Astrocyte of the hippocampus (primary cell): Measurements from ENCODE around the gene PEAK3.
A peak's percentile ranks its signal among the peaks of the same experiment; 100 is the strongest.

ENCODE experiments used
- DNase-seq: peaks from one replicate; pipeline ENCODE4 v3.0.0; 2011; ENCODE audit warnings: low read depth, low spot score

The PEAK3 gene, protein sequence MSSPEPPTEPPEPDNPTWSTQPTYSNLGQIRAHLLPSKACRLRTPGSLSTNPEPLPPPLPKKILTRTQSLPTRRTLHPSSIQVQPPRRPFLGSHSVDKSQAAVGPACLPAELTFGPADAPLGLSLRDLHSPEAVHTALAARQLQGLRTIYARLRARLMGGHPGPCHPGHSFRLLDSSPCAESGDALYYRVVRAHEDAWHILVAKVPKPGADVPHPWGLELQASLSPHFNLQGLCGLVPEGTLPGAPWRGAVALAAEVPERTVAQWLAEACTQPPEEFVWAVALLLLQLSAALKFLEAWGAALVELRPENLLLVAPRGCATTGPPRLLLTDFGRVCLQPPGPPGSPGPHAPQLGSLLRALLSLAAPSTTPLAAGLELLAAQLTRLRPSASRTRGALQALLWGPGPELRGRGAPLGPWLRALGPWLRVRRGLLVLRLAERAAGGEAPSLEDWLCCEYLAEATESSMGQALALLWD

DNA sequence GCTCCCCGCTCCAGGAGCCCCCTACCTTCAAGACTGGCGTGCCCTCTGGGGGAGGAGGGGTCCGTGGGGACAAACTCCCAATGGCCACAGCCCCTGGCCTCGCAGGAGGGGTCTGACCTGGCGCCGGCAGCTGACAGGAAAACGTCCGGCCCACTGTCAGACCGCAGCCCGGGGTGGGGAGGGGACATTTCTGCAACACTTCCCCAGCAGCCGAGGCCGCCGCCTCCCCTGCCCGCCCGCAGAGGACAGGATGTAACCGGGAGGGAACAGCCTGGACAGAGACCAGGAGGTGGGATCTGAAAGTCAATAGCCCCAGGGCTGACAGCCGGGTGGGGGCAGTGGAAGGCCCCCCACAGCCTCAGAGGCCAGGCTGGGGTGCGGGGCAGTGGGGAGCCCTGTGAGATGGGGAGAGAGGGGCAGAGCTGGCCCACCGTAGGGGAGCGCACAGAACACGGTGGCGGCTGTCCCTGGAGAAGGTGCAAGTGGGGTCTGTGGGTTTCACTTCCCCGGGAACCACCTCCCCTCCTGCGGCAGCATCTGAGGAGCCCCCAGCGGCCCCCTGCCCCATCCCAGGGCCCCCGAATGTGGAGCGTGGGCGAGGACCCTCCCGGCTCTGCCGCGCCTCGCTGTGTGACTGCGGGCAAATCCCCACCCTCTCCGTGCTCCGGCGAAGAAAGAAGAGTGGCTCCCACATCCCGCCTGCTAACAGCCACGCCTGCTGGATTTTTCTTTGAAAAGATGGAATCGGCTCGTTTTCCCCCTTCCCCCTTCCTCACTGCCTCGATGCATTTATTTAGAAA lies at the start of gene PEAK3:
PEAK3 (minus strand) TSS at position 114 of the 800 bp plus-strand sequence. CDS start 1,244 bp downstream, outside the sequence.
- peak; percentile 74 for DNase-seq

DNA sequence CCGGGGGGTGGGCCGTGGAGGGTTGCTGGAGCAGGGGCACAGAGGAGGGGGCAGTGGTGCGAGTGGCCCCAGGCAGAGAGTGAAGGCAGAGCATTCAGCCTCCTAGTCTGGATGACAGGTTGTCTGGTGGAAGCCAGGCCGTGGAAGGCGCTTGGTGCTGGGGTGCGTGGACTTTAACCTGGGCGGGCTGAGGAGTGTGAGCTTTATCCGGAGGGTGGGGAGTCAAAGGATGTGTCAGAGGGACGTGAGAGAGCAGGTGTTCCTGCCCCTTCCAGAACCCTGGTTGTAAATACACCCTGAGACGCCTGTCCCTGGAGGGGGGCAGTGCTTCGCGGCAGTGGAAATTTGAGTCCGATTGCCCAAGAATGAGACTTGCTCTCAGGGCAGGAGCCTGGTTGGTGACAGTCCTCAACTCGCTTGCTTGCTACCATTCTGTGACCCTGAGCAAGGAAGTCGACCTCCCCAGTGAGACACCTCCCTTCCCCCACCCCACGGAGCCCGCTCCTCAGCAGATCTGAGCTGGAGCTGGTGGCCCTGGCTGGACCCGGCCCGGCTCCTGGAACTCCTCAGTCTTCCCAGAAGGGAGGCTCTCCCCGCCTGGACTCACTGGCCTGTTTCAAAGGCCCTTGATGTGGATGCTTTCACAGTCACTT lies 48.8 kb upstream of the PEAK3 start:
- DNase-seq = no peak

DNA sequence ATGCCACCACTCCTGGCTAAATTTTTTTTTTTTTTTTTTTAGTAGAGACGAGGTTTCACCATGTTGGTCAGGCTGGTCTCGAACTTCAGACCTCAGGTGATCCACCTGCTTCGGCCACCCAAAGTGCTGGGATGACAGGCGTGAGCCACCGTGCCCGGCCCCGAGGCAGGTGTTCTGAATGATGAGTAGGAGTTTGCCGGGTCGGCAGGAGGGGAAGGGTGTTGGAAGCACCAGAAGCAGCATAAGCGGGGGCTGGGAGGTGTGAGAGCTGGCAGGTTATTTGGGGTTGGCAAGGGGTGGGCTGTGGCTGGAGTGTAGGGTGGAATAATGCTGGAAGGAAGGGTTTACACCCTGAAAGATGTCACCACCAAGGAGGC lies 48.3 kb upstream of the PEAK3 start:
- DNase-seq = no peak

DNA sequence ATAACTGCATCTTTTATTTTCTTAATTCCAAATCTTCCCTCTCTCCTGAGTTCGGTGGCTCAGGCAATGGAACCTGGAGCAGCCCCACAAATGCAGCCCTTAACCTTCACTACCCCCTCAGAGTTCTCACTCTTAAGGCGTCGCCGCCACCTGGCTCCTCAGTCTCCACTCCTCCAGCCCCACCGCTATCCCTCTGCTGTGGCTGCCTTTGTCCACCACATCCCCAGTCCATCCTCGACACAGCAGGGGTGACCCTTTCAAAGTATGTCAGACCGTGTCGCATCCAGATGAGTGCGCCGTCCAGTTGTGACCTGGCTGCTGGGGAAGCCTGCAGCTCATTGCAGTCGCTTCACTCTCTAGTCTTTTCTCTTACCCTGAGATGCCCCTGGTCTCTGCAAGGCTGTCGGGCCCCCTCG lies 47.5 kb upstream of the PEAK3 start:
- DNase-seq = no peak

DNA sequence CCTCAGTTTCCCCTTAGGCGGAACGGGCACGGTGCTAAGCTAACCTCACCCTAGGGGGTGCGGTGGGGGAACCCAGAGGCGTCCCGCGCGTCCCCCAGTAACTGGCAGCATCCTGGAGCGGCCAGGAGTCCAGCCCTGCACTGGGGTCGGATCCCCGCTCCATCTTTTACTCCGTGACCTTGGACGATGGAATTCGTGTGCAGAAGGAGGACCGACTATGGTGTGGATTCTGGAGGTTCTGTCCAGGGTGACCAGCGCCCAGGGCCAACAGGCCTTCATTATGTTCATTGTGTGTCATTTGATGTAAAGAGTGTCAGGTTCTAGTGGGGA lies 47.1 kb upstream of the PEAK3 start:
- DNase-seq = no peak

DNA sequence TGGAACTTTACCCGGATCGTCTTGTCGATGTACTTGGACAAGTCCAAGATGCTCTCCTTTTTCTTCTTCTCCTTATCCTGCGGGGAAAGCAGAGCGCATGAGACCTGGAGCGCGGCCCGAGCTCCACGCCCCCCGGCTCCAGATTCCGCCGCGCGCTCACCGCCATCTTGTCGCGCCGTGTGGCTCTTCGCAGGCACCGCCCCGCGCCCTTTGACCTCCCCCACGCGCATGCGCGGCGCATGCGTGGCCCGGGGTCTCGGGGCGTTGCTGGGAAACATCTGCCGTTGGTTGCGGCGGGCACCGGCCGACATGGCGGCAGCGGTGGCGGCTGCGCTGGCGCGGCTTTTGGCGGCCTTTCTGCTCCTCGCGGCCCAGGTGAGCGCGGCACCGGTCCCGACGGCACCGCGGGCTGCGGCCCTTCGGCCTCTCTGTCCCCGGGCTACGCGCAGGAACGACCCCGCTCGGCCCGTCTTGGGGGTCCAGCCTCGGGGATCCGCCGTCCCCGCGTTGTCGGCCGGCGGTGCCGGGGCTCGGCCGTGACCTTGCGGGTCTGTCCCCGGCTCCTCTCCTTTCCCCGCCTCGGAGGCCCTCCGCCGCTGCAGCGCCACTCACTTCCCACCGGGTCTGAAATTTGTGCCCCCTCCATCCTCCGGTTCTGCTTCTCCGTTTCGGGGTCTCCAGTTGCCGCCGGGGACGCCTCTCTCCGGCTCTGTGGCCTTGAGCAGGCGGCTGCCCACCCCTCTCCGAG lies 46.6 kb upstream of the PEAK3 start, which contains the start of the genes LSM7 and SPPL2B:
LSM7 (minus strand) TSS at position 186 of the 748 bp plus-strand sequence; CDS start at position 166, 20 bp downstream.
SPPL2B (plus strand) TSS at position 284 of the 748 bp plus-strand sequence; CDS start at position 310, 26 bp downstream.
- DNase-seq = peak; percentile 96

DNA sequence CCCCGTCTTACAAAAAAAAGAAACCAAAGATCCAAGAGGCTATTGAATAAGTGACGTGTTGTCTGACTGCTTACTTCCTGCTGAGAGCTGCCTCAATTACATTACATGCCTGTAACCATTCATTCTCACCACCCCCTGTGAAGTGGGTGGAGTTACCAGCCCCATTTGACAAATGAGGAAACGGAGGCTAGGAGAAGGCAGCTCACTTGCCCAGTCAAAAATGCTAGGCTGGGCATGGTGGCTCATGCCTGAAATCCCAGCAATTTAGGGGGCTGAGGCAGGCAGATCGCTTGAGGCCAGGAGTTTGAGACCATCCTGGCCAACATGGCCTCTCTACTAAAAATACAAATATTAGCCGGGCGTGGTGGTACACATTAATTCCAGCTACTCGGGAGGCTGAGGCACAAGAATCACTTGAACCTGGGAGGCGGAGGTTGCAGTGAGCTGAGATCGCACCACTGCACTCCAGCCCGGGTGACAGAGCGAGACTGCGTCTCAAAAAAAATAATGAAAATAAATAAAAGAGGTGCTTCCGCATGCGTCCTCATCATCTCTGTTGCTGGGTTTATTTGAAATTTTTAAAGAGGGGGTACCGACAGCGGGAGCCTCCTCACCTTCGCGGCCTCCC lies 45.9 kb upstream of the PEAK3 start:
- peak; percentile 89 for DNase-seq

DNA sequence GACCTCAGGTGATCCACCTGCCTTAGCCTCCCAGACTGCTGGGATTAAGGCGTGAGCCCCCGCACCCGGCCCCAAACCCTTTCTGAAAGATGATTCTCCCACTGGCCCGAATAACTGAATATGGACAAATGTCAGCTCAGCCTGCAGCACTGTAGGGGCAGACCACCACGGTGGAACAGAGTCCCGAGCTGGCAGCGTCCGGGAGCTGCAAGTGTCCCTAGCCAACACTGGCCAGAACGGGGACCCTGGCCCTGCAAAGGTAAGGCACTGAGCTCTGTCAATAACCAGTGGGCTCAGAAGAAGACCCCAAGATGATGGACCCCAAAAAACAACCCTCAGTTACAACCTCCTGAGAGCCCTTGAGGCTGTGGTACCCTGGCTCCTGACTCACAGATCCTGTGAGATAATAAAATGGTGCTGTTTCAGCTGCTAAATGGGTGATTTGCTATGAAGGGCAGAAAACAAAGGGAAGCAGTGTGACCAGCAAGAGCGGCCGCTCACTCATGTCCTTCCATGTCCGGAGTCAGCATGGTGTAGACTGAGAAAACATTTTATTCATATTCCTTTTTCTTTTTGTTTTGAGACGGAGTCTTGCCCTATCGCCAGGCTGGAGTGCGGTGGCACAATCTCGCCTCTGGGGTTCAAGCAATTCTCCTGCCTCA lies 44.9 kb upstream of the PEAK3 start:
- no peak for DNase-seq

DNA sequence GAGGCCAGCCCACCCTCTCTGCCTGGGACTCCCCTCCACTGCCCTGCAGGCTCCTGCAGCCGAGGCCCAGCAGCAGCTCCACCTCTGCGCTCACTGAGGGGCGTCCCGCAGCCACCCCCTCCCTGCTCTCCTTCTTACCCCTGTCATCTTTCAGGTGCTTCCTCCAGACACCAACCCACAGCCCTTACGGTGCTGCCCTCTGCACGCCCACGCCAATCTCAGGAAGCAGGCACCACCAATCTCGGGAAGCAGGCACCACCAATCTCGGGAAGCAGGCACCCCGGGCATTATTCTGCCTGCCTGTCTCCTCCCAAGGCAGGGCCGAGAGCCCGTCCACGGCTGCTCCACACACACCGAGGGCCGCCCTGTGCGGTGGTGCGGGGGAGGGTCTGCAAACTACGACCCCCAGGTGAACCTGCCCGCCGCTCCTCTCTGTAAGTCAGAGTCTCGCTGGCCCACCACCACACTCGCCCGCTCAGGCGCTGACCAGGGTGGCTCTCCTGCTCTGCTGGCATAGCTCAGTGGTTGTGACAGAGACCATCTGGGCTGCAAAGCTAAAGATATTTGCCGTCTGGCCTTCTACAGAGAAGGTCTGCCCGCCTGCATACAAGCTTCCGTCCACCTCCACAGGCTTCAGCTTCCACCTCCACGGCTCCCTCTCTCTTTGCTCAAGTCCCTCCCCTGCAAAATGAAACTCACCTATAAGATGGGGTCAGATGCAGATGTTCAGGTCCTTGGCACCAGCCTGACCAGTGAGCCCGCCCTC lies 43.5 kb upstream of the PEAK3 start:
- no peak for DNase-seq

DNA sequence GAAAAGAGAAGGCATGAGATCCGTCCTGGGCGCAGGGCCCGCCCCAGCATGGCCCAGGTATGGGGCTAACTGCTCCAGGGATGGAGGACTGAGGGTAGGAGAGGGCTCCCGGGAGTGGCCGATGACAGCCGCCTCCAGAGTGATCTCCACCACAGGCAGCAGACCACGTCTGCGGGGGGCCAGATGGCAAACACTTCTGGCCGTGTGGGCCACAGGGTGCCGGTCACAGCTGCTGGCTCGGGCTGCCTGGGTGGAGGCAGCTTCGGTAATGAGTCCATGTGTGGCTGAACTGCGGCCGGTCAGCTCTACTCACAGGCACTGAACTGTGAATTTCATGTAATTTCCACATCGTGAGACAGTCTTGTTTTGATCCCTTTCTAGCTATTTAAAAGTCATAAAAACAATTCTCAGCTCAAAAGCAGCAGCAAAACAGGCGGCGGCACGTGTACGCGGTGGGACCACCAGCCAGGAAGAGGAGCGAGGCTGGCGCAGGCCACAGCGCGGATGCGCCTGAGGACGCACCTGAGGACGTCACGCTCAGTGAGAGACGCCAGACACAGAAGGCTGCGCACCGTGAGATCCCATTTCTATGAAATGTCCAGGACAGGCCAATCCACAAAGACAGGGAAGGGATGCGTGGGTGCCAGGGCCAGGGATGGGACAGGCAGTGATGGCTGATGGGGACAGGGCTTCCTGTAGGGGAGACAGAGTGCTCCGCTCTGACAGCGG lies 42.4 kb upstream of the PEAK3 start:
- DNase-seq = no peak

DNA sequence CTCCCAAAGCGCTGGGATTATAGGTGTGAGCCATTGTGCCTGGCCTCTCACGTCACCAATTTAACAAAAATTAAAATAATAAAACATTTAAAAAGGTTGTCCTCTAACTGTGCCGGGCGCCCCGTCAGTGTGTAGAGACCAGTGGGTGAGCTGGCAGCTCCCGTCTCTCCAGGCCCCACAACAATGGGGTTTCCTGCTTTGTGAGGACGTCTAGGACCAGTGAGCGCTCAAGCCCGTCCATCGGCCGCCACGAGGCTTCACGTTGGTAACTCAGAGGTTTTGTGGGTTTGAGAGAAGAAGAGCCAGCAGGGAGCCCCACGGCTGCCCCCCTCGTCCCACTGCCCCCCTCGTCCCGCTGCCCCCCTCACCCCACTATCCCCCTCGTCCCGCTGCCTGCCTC lies 41.7 kb upstream of the PEAK3 start:
- DNase-seq = no peak

DNA sequence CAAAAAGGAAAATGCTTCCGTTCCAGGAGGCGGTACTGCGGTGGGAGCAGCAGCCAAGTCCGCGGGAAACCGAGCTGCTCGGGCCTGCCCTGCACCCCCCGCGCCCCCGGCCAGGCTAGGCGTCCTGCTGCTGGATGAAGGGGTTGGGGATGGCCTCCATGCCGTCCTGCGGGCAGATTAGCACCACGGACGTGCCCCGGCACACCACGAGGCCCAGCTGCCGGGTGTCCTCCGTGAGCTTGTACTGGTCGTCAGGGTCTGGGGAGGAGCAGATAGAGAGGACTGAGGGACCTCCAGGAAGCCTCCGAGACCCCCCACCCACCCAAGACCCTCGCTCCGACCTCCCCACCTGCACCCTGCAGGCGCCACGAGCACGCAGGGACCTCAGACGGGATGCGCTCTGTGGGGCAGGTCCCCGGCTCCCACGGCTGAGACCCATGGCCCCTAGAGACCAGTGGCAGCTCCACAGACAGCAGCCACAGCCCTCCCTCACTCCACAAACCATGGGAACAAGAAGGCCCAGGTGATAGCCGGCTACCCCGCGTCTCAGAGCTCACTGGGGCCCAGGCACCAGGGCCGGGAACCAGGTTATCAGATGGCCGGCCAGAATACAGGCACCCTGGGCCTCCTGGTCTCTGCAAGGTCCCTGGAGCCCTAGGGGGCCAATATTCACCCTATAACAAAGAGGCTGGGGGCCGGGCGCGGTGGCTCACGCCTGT lies 39.7 kb upstream of the PEAK3 start:
- DNase-seq = no peak

DNA sequence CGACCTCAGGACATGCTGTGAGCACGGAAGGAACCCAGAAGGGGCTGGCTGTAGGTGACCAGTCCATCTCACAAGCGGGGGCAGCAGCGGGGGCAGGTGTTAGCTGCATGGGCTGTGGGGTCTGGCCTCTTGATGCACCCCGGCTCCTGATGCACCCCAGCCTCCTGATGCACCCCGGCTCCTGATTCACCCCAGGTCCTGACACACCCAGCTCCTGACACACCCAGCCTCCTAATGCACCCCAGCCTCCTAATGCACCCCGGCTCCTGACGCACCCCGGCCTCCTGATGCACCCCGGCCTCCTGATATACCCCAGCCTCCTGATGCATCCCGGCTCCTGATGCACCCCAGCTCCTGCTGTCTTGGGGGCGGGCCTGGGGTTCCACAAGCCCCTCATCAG lies 39.0 kb upstream of the PEAK3 start:
- DNase-seq = no peak

DNA sequence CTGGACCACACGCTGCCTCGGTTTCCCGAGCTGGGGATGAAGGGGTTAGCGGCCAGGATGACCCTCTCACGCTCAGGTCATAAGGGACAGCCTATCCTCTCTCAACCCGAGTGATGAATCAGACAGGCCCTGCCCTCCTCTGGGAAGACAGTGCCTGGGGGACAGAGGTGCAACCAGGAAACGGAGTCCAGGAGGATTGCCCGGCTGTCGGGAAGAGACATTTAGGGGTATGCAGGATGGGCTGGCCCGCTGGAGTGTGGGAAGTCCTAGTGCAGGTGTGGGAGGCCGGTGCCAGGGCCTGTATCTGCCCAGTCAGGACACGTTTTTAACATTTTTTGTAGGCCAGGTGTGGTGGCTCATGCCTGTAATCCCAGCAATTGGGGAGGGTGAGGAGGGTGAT lies 38.1 kb upstream of the PEAK3 start:
- DNase-seq = no peak

DNA sequence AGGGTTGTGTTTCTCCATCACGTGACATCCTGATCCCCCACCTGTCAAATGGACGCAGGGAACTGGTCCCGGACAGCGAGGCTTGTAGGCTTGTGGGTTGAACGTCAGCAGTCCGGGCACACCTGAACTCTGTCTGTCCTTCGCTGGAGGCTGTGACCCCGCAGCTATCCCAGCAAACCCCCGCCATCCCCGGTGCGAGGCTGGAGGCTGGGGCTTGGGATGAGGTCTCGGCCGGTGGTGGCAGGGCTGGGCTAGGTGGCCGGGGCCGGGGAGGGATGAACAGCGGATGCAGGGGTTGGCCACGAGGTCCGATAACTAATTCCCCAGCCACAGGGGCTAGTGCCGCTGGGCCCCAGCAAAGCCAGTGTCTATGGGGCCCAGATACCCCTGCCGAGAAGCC lies 37.6 kb upstream of the PEAK3 start:
- no peak for DNase-seq

DNA sequence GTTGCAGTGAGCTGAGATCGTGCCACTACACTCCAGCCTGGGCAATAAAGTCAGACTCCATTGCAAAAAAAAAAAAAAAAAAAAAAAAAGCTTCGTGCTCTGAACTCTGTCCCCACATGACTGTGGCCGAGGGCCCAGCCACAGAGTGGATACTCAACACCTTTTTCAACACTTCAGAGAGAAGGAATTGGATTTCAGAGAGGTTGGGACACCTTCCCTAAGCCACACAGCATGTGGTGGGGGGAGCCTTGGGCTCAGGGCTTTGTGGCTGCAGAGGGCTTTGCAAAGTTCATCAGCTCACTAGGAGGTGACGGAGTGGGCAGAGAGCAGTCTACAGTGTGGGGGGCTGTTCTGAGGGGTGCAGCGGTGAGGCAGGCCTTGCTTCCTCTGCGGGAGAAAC lies 36.9 kb upstream of the PEAK3 start:
- no peak for DNase-seq

DNA sequence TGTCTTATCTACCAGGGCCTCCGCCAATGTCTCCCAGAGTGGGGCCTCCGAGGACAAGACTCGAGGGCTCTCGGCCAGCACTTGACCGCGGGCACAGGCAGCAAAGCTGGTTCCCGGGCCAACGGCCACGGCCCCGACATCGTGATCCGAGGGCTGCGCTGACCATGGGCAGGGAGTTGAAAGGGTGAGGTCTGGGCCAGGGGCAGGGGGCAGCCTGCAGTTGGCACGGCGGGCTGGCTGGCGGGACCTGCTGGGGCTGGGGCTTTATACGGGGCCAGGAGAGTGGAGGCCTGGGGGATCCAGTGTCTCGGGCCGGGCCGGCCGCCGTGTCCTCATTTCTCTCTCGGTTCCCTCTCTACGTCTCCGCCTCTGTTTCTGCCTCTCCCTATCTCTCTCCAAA lies 35.8 kb upstream of the PEAK3 start:
- DNase-seq = no peak

DNA sequence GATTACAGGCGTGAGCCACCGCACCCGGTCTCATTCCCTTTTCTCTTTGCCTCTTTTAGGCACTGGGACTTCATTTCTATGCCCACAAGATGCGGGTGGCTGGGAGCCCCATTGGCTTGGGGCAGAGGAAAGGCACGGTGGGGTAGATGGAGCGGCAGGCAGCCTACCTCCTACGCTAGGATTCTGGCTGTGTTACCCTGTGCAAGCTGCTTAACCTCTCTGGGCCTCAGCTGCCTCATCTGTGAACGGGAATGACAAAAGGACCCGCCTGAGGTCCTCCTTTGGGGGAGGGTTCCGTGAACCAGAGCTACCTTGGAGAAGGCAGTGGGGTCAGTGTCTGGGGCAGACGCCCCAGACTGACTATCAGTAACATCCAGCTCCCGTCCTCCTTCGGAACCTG lies 35.3 kb upstream of the PEAK3 start:
- DNase-seq = no peak
